HepG2 (cell line): Measurements from ENCODE around the gene ZDHHC9. TPM values are rescaled to one million over a fixed set of nuclear protein-coding genes. Genes with fewer than 3 reads are reported as not detected.

Source experiments
- ATAC-seq: fragments of 200-7000 bp; cut with Tn5 transposase; 3 replicates; pipeline ENCODE4 v1.9.1; 2020; ENCODE audit warnings: mild to moderate bottlenecking, moderate library complexity
- BruUV-seq: library from RNA; stranded (reverse); fragments of 400-500 nt; replicated peaks from 2 replicates; lab custom pipeline; 2021; lab: Mats Ljungman, UMichigan
- CTCF ChIA-PET: fragments of 300-600 bp; formaldehyde crosslinking; extraction: SDS; loops from one replicate; lab custom pipeline; 2021; ENCODE audit warnings: low total read pairs, inconsistent platforms, low intra/inter-chr PET ratio; lab: Yijun Ruan, JAX
- POLR2A ChIA-PET: fragments of 350-600 bp; sonication (Branson Sonifier 250); formaldehyde crosslinking; loops from one replicate; lab custom pipeline; 2020; ENCODE audit warnings: antibody characterized with exemption, inconsistent platforms; lab: Yijun Ruan, JAX
- DNase-seq: peaks from one replicate; pipeline ENCODE4 v3.0.0-alpha.2; 2015; ENCODE audit warnings: low spot score
- FAIRE-seq: peaks from 3 replicates; lab custom pipeline; 2011; peaks lifted over from hg19 to GRCh38; lab: Jason Lieb, UNC
- H2AFZ ChIP-seq: one replicate; pipeline ENCODE4 v1.6.1; 2011; ENCODE audit warnings: low read length, inconsistent platforms
- H3K27ac ChIP-seq: fragments of 300-600 bp; 3 replicates; pipeline ENCODE4 v1.8.0; 2011; ENCODE audit warnings: mixed run types, mild to moderate bottlenecking, mixed read lengths, low read length, inconsistent platforms; ENCODE audit not compliant: insufficient read depth; ENCODE audit errors: extremely low read length
- H3K27me3 ChIP-seq, 2 experiments: fragments of 200-600 bp in 1 of 2; 2 replicates in 1 of 2; 3 replicates in 1 of 2; pipeline versions ENCODE4 v1.6.0 to v1.8.0; 2011; ENCODE audit warnings: low read length in 2 of 2, mild to moderate bottlenecking in 2 of 2, moderate library complexity in 2 of 2, inconsistent platforms in 1 of 2; ENCODE audit not compliant: insufficient read depth in 2 of 2, control insufficient read depth in 1 of 2
- H3K36me3 ChIP-seq, 2 experiments: fragments of 200-600 bp in 1 of 2; replicated peaks in 1 of 2; 2 replicates in 1 of 2; 3 replicates in 1 of 2; pipeline versions ENCODE4 v1.5.1 to v1.8.0; 2011; ENCODE audit warnings: low read length in 2 of 2, inconsistent platforms in 1 of 2; ENCODE audit not compliant: insufficient read depth in 2 of 2, control insufficient read depth in 1 of 2
- H3K4me1 ChIP-seq: 2 replicates; pipeline ENCODE4 v1.5.1; 2012; ENCODE audit warnings: low read length, inconsistent platforms; ENCODE audit not compliant: insufficient read depth
- H3K4me2 ChIP-seq: 2 replicates; pipeline ENCODE4 v1.6.0; 2011; ENCODE audit warnings: low read depth, low read length, inconsistent platforms
- H3K4me3 ChIP-seq, 3 experiments: fragments of 200-600 bp in 1 of 3; sonication (generic), shearing (Covaris generic) in 1 of 3; replicated peaks in 1 of 3; 2 replicates each; pipeline ENCODE4 v1.5.1; 2011 to 2016; ENCODE audit warnings: low read length in 3 of 3, inconsistent platforms in 2 of 3, low read depth in 2 of 3, mild to moderate bottlenecking in 2 of 3, control low read depth in 1 of 3, mixed read lengths in 1 of 3; ENCODE audit not compliant: insufficient read depth in 1 of 3
- H3K79me2 ChIP-seq: one replicate; pipeline ENCODE4 v1.6.1; 2011; ENCODE audit warnings: low read length, inconsistent platforms; ENCODE audit not compliant: insufficient read depth
- H3K9ac ChIP-seq: 2 replicates; pipeline ENCODE4 v1.6.0; 2011; ENCODE audit warnings: mild to moderate bottlenecking, low read depth, low read length, inconsistent platforms; ENCODE audit not compliant: insufficient read depth
- H3K9me3 ChIP-seq: 2 replicates; pipeline ENCODE4 v1.5.1; 2012; ENCODE audit warnings: mild to moderate bottlenecking, low read length
- H4K20me1 ChIP-seq: 2 replicates; pipeline ENCODE4 v1.6.0; 2011; ENCODE audit warnings: inconsistent platforms, mild to moderate bottlenecking, low read length, moderate library complexity; ENCODE audit not compliant: insufficient read depth
- CREB1 ChIP-seq, 2 experiments: fragments of 450-650 bp in 1 of 2; IDR thresholded peaks; 2 replicates each; pipeline ENCODE4 v1.6.1; 2016 to 2017; ENCODE audit warnings: control low read depth in 1 of 2, mild to moderate bottlenecking in 1 of 2, missing compliant biosample characterization in 1 of 2, missing genetic modification characterization in 1 of 2
- GATAD1 ChIP-seq: IDR thresholded peaks from 2 replicates; pipeline ENCODE4 v1.6.1; 2016; ENCODE audit warnings: missing genetic modification reagents, missing compliant biosample characterization
- IKZF4 ChIP-seq: sonication (generic); formaldehyde crosslinking; IDR thresholded peaks from 2 replicates; pipeline ENCODE4 v1.5.1; 2020; ENCODE audit warnings: borderline replicate concordance, mild to moderate bottlenecking, low read depth, missing genetic modification reagents; ENCODE audit errors: not compliant biosample characterization
- MED8 ChIP-seq: sonication (generic); formaldehyde crosslinking; IDR thresholded peaks from 2 replicates; pipeline ENCODE4 v1.8.1; 2023; ENCODE audit warnings: mild to moderate bottlenecking, missing genetic modification reagents; ENCODE audit not compliant: insufficient replicate concordance
- NBN ChIP-seq: fragments of 450-650 bp; conservative IDR thresholded peaks from 2 replicates; pipeline ENCODE4 v1.6.1; 2017
- REPIN1 ChIP-seq: sonication (generic); formaldehyde crosslinking; IDR thresholded peaks from 2 replicates; pipeline ENCODE4 v1.8.0; 2022; ENCODE audit warnings: missing genetic modification reagents, low read depth, mild to moderate bottlenecking, borderline replicate concordance
- ZNF3 ChIP-seq: IDR thresholded peaks from 2 replicates; pipeline ENCODE4 v1.7.0; 2017; ENCODE audit warnings: inconsistent platforms
- ZNF354B ChIP-seq: sonication (generic); formaldehyde crosslinking; IDR thresholded peaks from 2 replicates; pipeline ENCODE4 v1.8.0; 2022; ENCODE audit warnings: mild to moderate bottlenecking, missing genetic modification reagents
- ZNF558 ChIP-seq: sonication (generic); formaldehyde crosslinking; IDR thresholded peaks from 2 replicates; pipeline ENCODE4 v1.9.0; 2022; ENCODE audit warnings: mild to moderate bottlenecking, missing genetic modification reagents, borderline replicate concordance
- ZNF570 ChIP-seq: sonication (generic); formaldehyde crosslinking; IDR thresholded peaks from 2 replicates; pipeline ENCODE4 v1.4.0; 2020; ENCODE audit warnings: mild to moderate bottlenecking, missing genetic modification reagents, borderline replicate concordance
- ZNF672 ChIP-seq: sonication (generic); formaldehyde crosslinking; IDR thresholded peaks from 2 replicates; pipeline ENCODE4 v1.8.1; 2022; ENCODE audit warnings: missing genetic modification reagents
- ZNF775 ChIP-seq: sonication (generic); formaldehyde crosslinking; IDR thresholded peaks from 2 replicates; pipeline ENCODE4 v1.4.0; 2020; ENCODE audit warnings: missing genetic modification reagents, mild to moderate bottlenecking, moderate library complexity, borderline replicate concordance
- WGBS: methylation state at CpG from one replicate; pipeline ENCODE4 v1.1.6; 2017; ENCODE audit warnings: low lambda C conversion rate; 5-methylcytosine and 5-hydroxymethylcytosine counted together
- in situ Hi-C: cut with HindIII; loops from 2 replicates; pipeline ENCODE4 v1.10.0; 2017; ENCODE audit warnings: low pct_unique_long_range_greater_than_20kb; ENCODE audit not compliant: extremely low pct_ligation_motif_present
- intact Hi-C: fragments of 100-400 bp; cut with micrococcal nuclease; formaldehyde crosslinking; loops from one replicate; pipeline ENCODE4 v1.10.0; 2022; ENCODE audit not compliant: unreplicated experiment
- polyA plus RNA-seq, 8 experiments: library from polyadenylated mRNA; depleted of rRNA in 3 of 8; stranded (reverse) in 7 of 8; unstranded in 1 of 8; fragments of >200 nt; fragmentation: Illumina TruSeq in 4 of 8; extraction: Trizol in 4 of 8; gene quantifications; 2 replicates each; pipeline versions ENCODE4 v1.2.1 to v1.2.3, GENCODE V29; 2011 to 2016; ENCODE audit warnings: low read depth in 4 of 8, missing spikeins in 1 of 8, mixed read lengths in 1 of 8; ENCODE audit not compliant: insufficient read depth in 1 of 8
- total RNA-seq, 5 experiments: library from RNA; depleted of rRNA; stranded (reverse); fragments of >200 nt; fragmentation: Illumina TruSeq; extraction: Trizol; gene quantifications; 2 replicates each; pipeline ENCODE4 v1.2.3, GENCODE V29; 2016; ENCODE audit warnings: low read depth in 1 of 5
- TF ChIP-seq, protein P1 (sequence below): sonication (generic); formaldehyde crosslinking; conservative IDR thresholded peaks from 2 replicates; pipeline ENCODE4 v1.8.0; 2022; ENCODE audit warnings: low read depth, missing genetic modification reagents
- TF ChIP-seq, protein P2 (sequence below): sonication (generic); formaldehyde crosslinking; IDR thresholded peaks from 2 replicates; pipeline ENCODE4 v1.5.0; 2020; ENCODE audit warnings: mild to moderate bottlenecking, missing genetic modification reagents

ZDHHC9 gene
- total and polyA plus RNA-seq, 2 of the 13 experiments (the other 11 are each of a cell fraction or from before 2014, with no cell fraction given) = 28.3 to 53.1 TPM

DNA sequence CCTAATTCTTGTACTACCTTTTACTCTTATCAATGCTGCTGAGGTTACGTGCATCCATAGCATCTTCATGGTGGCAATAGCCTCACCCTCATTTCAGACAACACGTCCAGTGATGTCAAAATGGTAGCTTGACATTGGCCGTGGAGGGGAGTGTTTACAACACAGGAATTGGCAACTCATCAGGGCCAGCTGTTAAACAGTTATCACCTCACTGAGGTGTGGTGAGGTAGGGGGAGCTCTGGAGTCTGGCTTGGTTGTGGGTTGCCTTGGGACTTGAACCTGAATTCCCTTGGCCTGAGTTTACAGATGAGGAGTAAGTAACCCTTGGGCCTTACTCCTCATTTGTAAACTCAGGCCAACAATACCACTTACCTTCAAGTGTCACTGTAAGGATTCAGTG, 53.5 kb downstream of the ZDHHC9 start:
- WGBS = 100% methylated on average over 1 of the region's 3 CpGs
- POLR2A ChIA-PET = no interaction called here

DNA sequence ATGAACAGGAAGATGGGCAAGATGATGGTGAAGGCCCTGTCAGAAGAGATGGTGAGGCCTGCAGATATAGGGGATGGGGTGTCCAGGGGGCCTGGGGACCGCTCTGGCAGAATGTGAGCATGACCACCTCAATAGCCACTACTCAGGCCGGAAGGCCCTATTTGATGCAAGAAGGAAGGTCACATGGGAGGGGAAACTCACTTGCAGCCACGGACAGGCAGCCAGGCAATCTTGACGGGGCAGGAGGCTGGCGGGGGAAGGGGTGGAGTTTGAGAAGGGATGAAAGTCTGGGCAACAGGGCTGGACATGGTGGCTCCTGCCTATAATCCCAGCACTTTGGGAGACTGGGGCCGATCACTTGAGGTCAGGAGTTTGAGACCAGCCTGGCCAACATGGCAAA, 55.2 kb downstream of the ZDHHC9 start:
- intact Hi-C loops = no loop called here
- Histone ChIP-seq H3K4me3 (no peak overlapping the region), H3K36me3 (no peaks in the 10 kb centered on the region), H2AFZ (no peak overlapping the region), H3K4me1 (peaks cover 12% of the 10 kb centered on the region; the same call in 1 of the 2 replicates), H3K27me3 (no peaks in the 10 kb centered on the region), H3K9ac (no peak overlapping the region), H4K20me1 (no peaks in the 10 kb centered on the region), H3K79me2 (no peaks in the 10 kb centered on the region), H3K27ac (no peak overlapping the region), H3K9me3 (no peaks in the 10 kb centered on the region)
- FAIRE-seq (no peak), ATAC-seq (no peak), DNase-seq (no peak)
- WGBS = no CpG with 5 or more reads among the region's 6 CpGs
- CTCF ChIA-PET = no interaction called here
- no TSS peak for BruUV-seq
- TF ChIP-seq ZNF558 (CRISPR knock-in tag) (no peak), ZNF354B (CRISPR knock-in tag) (no peak), IKZF4 (no peak)
- TF ChIP-seq, protein P1, sequence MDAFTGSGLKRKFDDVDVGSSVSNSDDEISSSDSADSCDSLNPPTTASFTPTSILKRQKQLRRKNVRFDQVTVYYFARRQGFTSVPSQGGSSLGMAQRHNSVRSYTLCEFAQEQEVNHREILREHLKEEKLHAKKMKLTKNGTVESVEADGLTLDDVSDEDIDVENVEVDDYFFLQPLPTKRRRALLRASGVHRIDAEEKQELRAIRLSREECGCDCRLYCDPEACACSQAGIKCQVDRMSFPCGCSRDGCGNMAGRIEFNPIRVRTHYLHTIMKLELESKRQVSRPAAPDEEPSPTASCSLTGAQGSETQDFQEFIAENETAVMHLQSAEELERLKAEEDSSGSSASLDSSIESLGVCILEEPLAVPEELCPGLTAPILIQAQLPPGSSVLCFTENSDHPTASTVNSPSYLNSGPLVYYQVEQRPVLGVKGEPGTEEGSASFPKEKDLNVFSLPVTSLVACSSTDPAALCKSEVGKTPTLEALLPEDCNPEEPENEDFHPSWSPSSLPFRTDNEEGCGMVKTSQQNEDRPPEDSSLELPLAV (CRISPR knock-in tag) = no peak
- TF ChIP-seq, all 625 proteins: peak for 0
- POLR2A ChIA-PET = no interaction called here
- no peak overlapping the region for H3K4me2 ChIP-seq
- in situ Hi-C loops = no loop called here

More for the DNA sequence above, 53.5 kb downstream of the ZDHHC9 start:
- intact Hi-C loops = no loop called here
- Histone ChIP-seq H3K27ac (no peak overlapping the region), H3K4me2 (no peak overlapping the region), H3K27me3 (no peaks in the 10 kb centered on the region), H3K36me3 (no peaks in the 10 kb centered on the region), H3K4me3 (no peak overlapping the region), H3K9me3 (no peaks in the 10 kb centered on the region), H4K20me1 (no peaks in the 10 kb centered on the region), H3K79me2 (no peaks in the 10 kb centered on the region), H3K9ac (no peak overlapping the region), H2AFZ (no peak overlapping the region), H3K4me1 (peaks cover 12% of the 10 kb centered on the region; the same call in 1 of the 2 replicates)
- BruUV-seq = no TSS peak
- CTCF ChIA-PET = no interaction called here
- no peak for TF ChIP-seq ZNF672 (CRISPR knock-in tag)
- no peak for TF ChIP-seq ZNF570 (CRISPR knock-in tag)
- TF ChIP-seq ZNF3 (CRISPR knock-in tag) = no peak
- TF ChIP-seq ZNF775 = no peak
- TF ChIP-seq NBN = no peak
- no peak for TF ChIP-seq MED8
- TF ChIP-seq GATAD1 (CRISPR knock-in tag) = no peak
- TF ChIP-seq, protein P2, sequence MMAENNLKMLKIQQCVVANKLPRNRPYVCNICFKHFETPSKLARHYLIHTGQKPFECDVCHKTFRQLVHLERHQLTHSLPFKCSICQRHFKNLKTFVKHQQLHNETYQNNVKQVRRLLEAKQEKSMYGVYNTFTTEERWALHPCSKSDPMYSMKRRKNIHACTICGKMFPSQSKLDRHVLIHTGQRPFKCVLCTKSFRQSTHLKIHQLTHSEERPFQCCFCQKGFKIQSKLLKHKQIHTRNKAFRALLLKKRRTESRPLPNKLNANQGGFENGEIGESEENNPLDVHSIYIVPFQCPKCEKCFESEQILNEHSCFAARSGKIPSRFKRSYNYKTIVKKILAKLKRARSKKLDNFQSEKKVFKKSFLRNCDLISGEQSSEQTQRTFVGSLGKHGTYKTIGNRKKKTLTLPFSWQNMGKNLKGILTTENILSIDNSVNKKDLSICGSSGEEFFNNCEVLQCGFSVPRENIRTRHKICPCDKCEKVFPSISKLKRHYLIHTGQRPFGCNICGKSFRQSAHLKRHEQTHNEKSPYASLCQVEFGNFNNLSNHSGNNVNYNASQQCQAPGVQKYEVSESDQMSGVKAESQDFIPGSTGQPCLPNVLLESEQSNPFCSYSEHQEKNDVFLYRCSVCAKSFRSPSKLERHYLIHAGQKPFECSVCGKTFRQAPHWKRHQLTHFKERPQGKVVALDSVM (CRISPR knock-in tag) = no peak
- TF ChIP-seq REPIN1 (CRISPR knock-in tag) = no peak
- no peak for TF ChIP-seq CREB1 (IDR thresholded peaks at IDR 0.05)
- no peak for TF ChIP-seq CREB1 (CRISPR knock-in tag; IDR thresholded peaks at IDR 0.05)
- ATAC-seq = no peak
- in situ Hi-C loops = no loop called here
- FAIRE-seq = no peak
- DNase-seq = no peak
